ENCODE measurements around the gene POU2F2.

The POU2F2 gene

GRCh38 chr19:42078538-42079275 is 53.5 kb downstream of the POU2F2 start:
- no peak for DNase-seq

GRCh38 chr19:42078058-42078457 is 54.2 kb downstream of the POU2F2 start:
- no peak for DNase-seq

GRCh38 chr19:42076380-42076944 is 55.8 kb downstream of the POU2F2 start:
- DNase-seq: peak; percentile 61

- peak; percentile 98 for DNase-seq
Observed at GRCh38 chr19:42075616-42076379, 56.4 kb downstream of the POU2F2 start, which contains the start of gene ZNF574. TSS of gene ZNF574 (plus strand) at chr19:42076166. CDS start at chr19:42078607, 2,441 bp downstream.

GRCh38 chr19:42075364-42075615 is 57.0 kb downstream of the POU2F2 start:
- DNase-seq: no peak

GRCh38 chr19:42074513-42075363 is 57.5 kb downstream of the POU2F2 start:
- DNase-seq: no peak

GRCh38 chr19:42071247-42071646 is 61.0 kb downstream of the POU2F2 start:
- no peak for DNase-seq

GRCh38 chr19:42069619-42070351 is 62.5 kb downstream of the POU2F2 start, which contains the start of gene GRIK5:
TSS of gene GRIK5 (minus strand) at chr19:42070206. CDS start at chr19:42065770, 4,436 bp downstream.
- no peak for DNase-seq

- no peak for DNase-seq
Observed at GRCh38 chr19:42068756-42069571, 63.3 kb downstream of the POU2F2 start.

GRCh38 chr19:42068361-42068755 is 63.9 kb downstream of the POU2F2 start:
- DNase-seq: no peak

GRCh38 chr19:42067315-42067888 is 64.8 kb downstream of the POU2F2 start:
- no peak for DNase-seq

- DNase-seq: no peak
Observed at GRCh38 chr19:42066075-42066754, 66.0 kb downstream of the POU2F2 start.

- DNase-seq: no peak
Observed at GRCh38 chr19:42065511-42065910, 66.7 kb downstream of the POU2F2 start.

GRCh38 chr19:42065051-42065450 is 67.2 kb downstream of the POU2F2 start:
- DNase-seq: no peak

GRCh38 chr19:42064432-42064831 is 67.8 kb downstream of the POU2F2 start:
- no peak for DNase-seq

- no peak for DNase-seq
Observed at GRCh38 chr19:42062381-42062780, 69.9 kb downstream of the POU2F2 start.

- no peak for DNase-seq
Observed at GRCh38 chr19:42060117-42060516, 72.1 kb downstream of the POU2F2 start.

- DNase-seq: no peak
Observed at GRCh38 chr19:42059196-42059595, 73.0 kb downstream of the POU2F2 start.

- DNase-seq: no peak
Observed at GRCh38 chr19:42057846-42058245, 74.4 kb downstream of the POU2F2 start.

- no peak for DNase-seq
Observed at GRCh38 chr19:42054205-42054604, 78.0 kb downstream of the POU2F2 start.

All from stimulated activated CD4-positive, alpha-beta T cell treated with anti-CD3 and anti-CD28 coated beads, Interleukin-4, amount 100 ng/mL, for 1 hour (primary cell).